GM18511 (cell line): ENCODE results near the gene RAB3GAP1.

ENCODE experiments used
- ATAC-seq: cut with Tn5 transposase; IDR thresholded peaks from one replicate; pipeline ENCODE4 v1.9.1; 2021; ENCODE audit warnings: mild to moderate bottlenecking, moderate library complexity; ENCODE audit not compliant: unreplicated experiment

The RAB3GAP1 gene

GRCh38 chr2:135208016-135208415 lies 155.9 kb downstream of the RAB3GAP1 start:
- ATAC-seq, result no peak

GRCh38 chr2:135212757-135213156 lies 160.7 kb downstream of the RAB3GAP1 start:
- no peak for ATAC-seq

GRCh38 chr2:135218426-135218825 lies 166.3 kb downstream of the RAB3GAP1 start:
- no peak for ATAC-seq

- no peak for ATAC-seq
These were observed 167.1 kb downstream of the RAB3GAP1 start for GRCh38 chr2:135219226-135219625.
